Right lobe of liver (tissue), 4 donors: ENCODE data around the gene INHBA.

ENCODE experiments used
- CTCF ChIP-seq, 4 donors: fragments of 200-600 bp in 3 of 4; fragments of 450-650 bp in 1 of 4; IDR thresholded peaks; one replicate each; pipeline versions ENCODE4 v1.5.1 to v1.8.0; 2016 to 2022; ENCODE audit warnings: antibody characterized with exemption in 4 of 4, mild to moderate bottlenecking in 2 of 4
- POLR2A ChIP-seq: fragments of 450-650 bp; IDR thresholded peaks from one replicate; pipeline ENCODE4 v1.6.1; 2017; ENCODE audit warnings: antibody characterized with exemption, mild to moderate bottlenecking
- donor health status: DM: no; HTN: no; CAD: no.
- donor health status: DM: no; HTN: no; CAD: no.
- donor health status: DM: no; HTN: yes; CAD: no.

- TF ChIP-seq CTCF (IDR thresholded peaks at IDR 0.05), result no peak
- TF ChIP-seq POLR2A, result no peak
Observed at GRCh38 chr7:41692251-41692650, 10.6 kb downstream of the INHBA start.
